HTERT RPE-1 (cell line): ENCODE results near the gene CD3E.

ENCODE experiments used
- in situ Hi-C: fragments of 300-500 bp; cut with MboI; formaldehyde crosslinking; loops from 4 replicates; pipeline ENCODE4 v1.14.3; 2020; ENCODE audit warnings: low sequenced_read_pairs

Gene CD3E

GRCh38 chr11:118304568-118305248 is at the start of gene CD3E:
Gene CD3E (plus strand): TSS chr11:118304730. CDS start chr11:118304953, 223 bp downstream.
- in situ Hi-C loops = no loop called here

GRCh38 chr11:118258410-118258809 is 46.1 kb upstream of the CD3E start:
- in situ Hi-C loops = no loop called here

- in situ Hi-C loops = no loop called here
Observed at GRCh38 chr11:118259138-118259537, 45.4 kb upstream of the CD3E start.

- in situ Hi-C loops = no loop called here
Observed at GRCh38 chr11:118260353-118260752, 44.2 kb upstream of the CD3E start.

- in situ Hi-C loops = no loop called here
Observed at GRCh38 chr11:118263112-118263511, 41.4 kb upstream of the CD3E start.

GRCh38 chr11:118263695-118264568 is 40.6 kb upstream of the CD3E start, which contains the start of gene MPZL2:
Gene MPZL2 (minus strand): TSS chr11:118264297. CDS start chr11:118264153, 144 bp downstream.
- in situ Hi-C loops = no loop called here

GRCh38 chr11:118264569-118265465 is 39.7 kb upstream of the CD3E start:
- in situ Hi-C loops = no loop called here

GRCh38 chr11:118265954-118266353 is 38.6 kb upstream of the CD3E start:
- in situ Hi-C loops = no loop called here

GRCh38 chr11:118267486-118267885 is 37.0 kb upstream of the CD3E start:
- in situ Hi-C loops = no loop called here

- in situ Hi-C loops = no loop called here
Observed at GRCh38 chr11:118272001-118272400, 32.5 kb upstream of the CD3E start.

GRCh38 chr11:118274186-118274585 is 30.3 kb upstream of the CD3E start:
- in situ Hi-C loops = no loop called here

- in situ Hi-C loops = no loop called here
Observed at GRCh38 chr11:118275176-118275575, 29.4 kb upstream of the CD3E start.

- in situ Hi-C loops = no loop called here
Observed at GRCh38 chr11:118276422-118276821, 28.1 kb upstream of the CD3E start.

- in situ Hi-C loops = no loop called here
Observed at GRCh38 chr11:118277312-118277711, 27.2 kb upstream of the CD3E start.

GRCh38 chr11:118281284-118281683 is 23.2 kb upstream of the CD3E start:
- in situ Hi-C loops = no loop called here

GRCh38 chr11:118282606-118283005 is 21.9 kb upstream of the CD3E start:
- in situ Hi-C loops = no loop called here

GRCh38 chr11:118283037-118283636 is 21.4 kb upstream of the CD3E start:
- in situ Hi-C loops = no loop called here

GRCh38 chr11:118283756-118284350 is 20.7 kb upstream of the CD3E start:
- in situ Hi-C loops = no loop called here

GRCh38 chr11:118286545-118286944 is 18.0 kb upstream of the CD3E start:
- in situ Hi-C loops = no loop called here

GRCh38 chr11:118287006-118287405 is 17.5 kb upstream of the CD3E start:
- in situ Hi-C loops = no loop called here
